B cell (primary cell): ENCODE measurements around the gene PPP1R9A. TPM values are rescaled to one million over a fixed set of nuclear protein-coding genes. Genes with fewer than 3 reads are reported as not detected.

ENCODE experiments used
- ATAC-seq: fragments of 200-7000 bp; cut with Tn5 transposase; one replicate; pipeline ENCODE4 v1.10.0; 2021; ENCODE audit warnings: low read depth, mild to moderate bottlenecking, moderate number of reproducible peaks, moderate library complexity
- CTCF ChIA-PET: fragments of 350-600 bp; sonication (Branson Sonifier 250); formaldehyde crosslinking; loops from one replicate; lab custom pipeline; 2021; ENCODE audit warnings: antibody characterized with exemption, inconsistent platforms; lab: Charles Lee
- POLR2A ChIA-PET: fragments of 350-600 bp; sonication (Branson Sonifier 250); formaldehyde crosslinking; loops from one replicate; lab custom pipeline; 2021; ENCODE audit warnings: antibody characterized with exemption; lab: Charles Lee
- DNase-seq: peaks from one replicate; pipeline ENCODE4 v3.0.0; 2013
- H2AFZ ChIP-seq: 2 replicates; pipeline ENCODE4 v1.6.1; 2012; ENCODE audit warnings: mild to moderate bottlenecking, low read depth, low read length; ENCODE audit not compliant: insufficient read depth, poor library complexity, severe bottlenecking
- H3K27ac ChIP-seq, 2 donors: 1 replicate in 1 of 2; 2 replicates in 1 of 2; pipeline ENCODE4 v1.5.1; 2012 to 2013; ENCODE audit warnings: low read length in 2 of 2, mild to moderate bottlenecking in 2 of 2, moderate library complexity in 1 of 2
- H3K27me3 ChIP-seq, 4 experiments: fragments of 200-600 bp in 1 of 4; sonication (generic) in 1 of 4; replicated peaks in 1 of 4; 1 replicate in 2 of 4; 2 replicates in 2 of 4; pipeline versions ENCODE4 v1.6.1 to v1.7.0; 2013 to 2016; ENCODE audit warnings: low read length in 3 of 4, mild to moderate bottlenecking in 2 of 4, mixed read lengths in 1 of 4, moderate library complexity in 1 of 4; ENCODE audit not compliant: insufficient read depth in 4 of 4, control insufficient read depth in 3 of 4; ENCODE audit errors: control extremely low read depth in 1 of 4
- H3K36me3 ChIP-seq, 2 experiments: replicated peaks in 1 of 2; 1 replicate in 1 of 2; 2 replicates in 1 of 2; pipeline versions ENCODE4 v1.6.1 to v1.7.1; 2013; ENCODE audit warnings: low read length in 1 of 2; ENCODE audit not compliant: insufficient read depth in 2 of 2, control insufficient read depth in 1 of 2; ENCODE audit errors: control extremely low read depth in 1 of 2, extremely low read depth in 1 of 2
- H3K4me1 ChIP-seq, 2 donors: fragments of 200-600 bp in 1 of 2; sonication (generic) in 1 of 2; 1 replicate in 1 of 2; 2 replicates in 1 of 2; pipeline versions ENCODE4 v1.5.1 to v1.6.1; 2013 to 2017; ENCODE audit warnings: low read length in 2 of 2; ENCODE audit not compliant: control insufficient read depth in 2 of 2, insufficient read depth in 2 of 2
- H3K4me2 ChIP-seq: replicated peaks from 2 replicates; pipeline ENCODE3; 2012; ENCODE audit warnings: mild to moderate bottlenecking, low read depth, low read length; ENCODE audit not compliant: poor library complexity, severe bottlenecking
- H3K4me3 ChIP-seq, 5 experiments: fragments of 200-600 bp in 1 of 5; sonication (generic) in 1 of 5; 1 replicate in 3 of 5; 2 replicates in 2 of 5; pipeline versions ENCODE4 v1.5.1 to v1.7.0; 2011 to 2016; ENCODE audit warnings: low read length in 4 of 5, mild to moderate bottlenecking in 4 of 5, low read depth in 2 of 5, control low read depth in 1 of 5, moderate library complexity in 1 of 5; ENCODE audit not compliant: insufficient read depth in 1 of 5; ENCODE audit errors: control extremely low read depth in 1 of 5, extremely low read depth in 1 of 5
- H3K79me2 ChIP-seq: fragments of 200-600 bp; sonication (generic); one replicate; pipeline ENCODE4 v1.6.0; 2016; ENCODE audit warnings: low read length; ENCODE audit not compliant: control insufficient read depth, insufficient read depth
- H3K9ac ChIP-seq: fragments of 200-600 bp; sonication (generic); 2 replicates; pipeline ENCODE4 v1.6.1; 2017; ENCODE audit warnings: mild to moderate bottlenecking, low read length, moderate library complexity
- H3K9me3 ChIP-seq, 3 donors: one replicate each; pipeline versions ENCODE4 v1.6.1 to v1.7.1; 2013; ENCODE audit warnings: low read length in 2 of 3; ENCODE audit not compliant: control insufficient read depth in 2 of 3, insufficient read depth in 1 of 3; ENCODE audit errors: control extremely low read depth in 1 of 3
- H4K20me1 ChIP-seq: 2 replicates; pipeline ENCODE4 v1.6.0; 2012; ENCODE audit warnings: mild to moderate bottlenecking, low read length; ENCODE audit not compliant: insufficient read depth, control insufficient read depth, poor library complexity, severe bottlenecking
- H3K27ac Mint-ChIP-seq: one replicate; pipeline ENCODE4 v1.8.0; 2021; ENCODE audit warnings: mixed read lengths
- H3K27me3 Mint-ChIP-seq: one replicate; pipeline ENCODE4 v1.8.0; 2021; ENCODE audit warnings: mixed read lengths
- H3K4me1 Mint-ChIP-seq: one replicate; pipeline ENCODE4 v1.8.0; 2021; ENCODE audit warnings: mixed read lengths
- H3K4me3 Mint-ChIP-seq: one replicate; pipeline ENCODE4 v1.8.0; 2021; ENCODE audit warnings: mixed read lengths
- H3K9me3 Mint-ChIP-seq: one replicate; pipeline ENCODE4 v1.8.0; 2022; ENCODE audit warnings: mixed read lengths; ENCODE audit not compliant: insufficient read depth
- CTCF ChIP-seq: fragments of 200-600 bp; IDR thresholded peaks from one replicate; pipeline ENCODE4 v1.8.0; 2022; ENCODE audit warnings: antibody characterized with exemption, mild to moderate bottlenecking
- EZH2 ChIP-seq: IDR thresholded peaks from 2 replicates; pipeline ENCODE4 v1.6.1; 2012; ENCODE audit warnings: borderline replicate concordance, low read depth, mild to moderate bottlenecking, moderate library complexity, low read length; ENCODE audit not compliant: insufficient read depth, poor library complexity, severe bottlenecking
- WGBS: methylation state at CpG from one replicate; pipeline ENCODE4 v1.1.5; 2013; ENCODE audit warnings: missing lambda C conversion rate; ENCODE audit not compliant: insufficient coverage; 5-methylcytosine and 5-hydroxymethylcytosine counted together
- intact Hi-C: fragments of 100-400 bp; cut with micrococcal nuclease; formaldehyde crosslinking; loops from one replicate; pipeline ENCODE4 v1.10.0; 2022
- polyA plus RNA-seq: library from polyadenylated mRNA; depleted of rRNA; stranded (reverse); fragments of >200 nt; gene quantifications from 2 replicates; pipeline ENCODE4 v1.2.3, GENCODE V29; 2012
- total RNA-seq, 2 donors: library from RNA; stranded (reverse); fragments of 120-200 nt in 1 of 2; gene quantifications; 1 replicate in 1 of 2; 2 replicates in 1 of 2; pipeline versions ENCODE4 v1.2.3 to v1.2.4, GENCODE V29; 2013 to 2022

Gene PPP1R9A
- total and polyA plus RNA-seq, 2 donors (not counting 1 experiment from before 2014, with no cell fraction given), result 1.1 to 4.8 TPM

GRCh38 chr7:95097291-95097690 is 189.9 kb downstream of the PPP1R9A start:
- Mint-ChIP-seq H3K27me3 (no peaks in the 10 kb centered on the region), H3K4me3 (no peak overlapping the region), H3K27ac (no peak overlapping the region), H3K9me3 (no peaks in the 10 kb centered on the region), H3K4me1 (peaks cover 2% of the 10 kb centered on the region)
- Histone ChIP-seq H3K4me1 (no peaks in the 10 kb centered on the region), H4K20me1 (no peaks in the 10 kb centered on the region), H3K4me2 (no peak overlapping the region), H3K9ac (no peak overlapping the region), H3K9me3 (no peaks in the 10 kb centered on the region), H3K36me3 (no peaks in the 10 kb centered on the region), H3K79me2 (no peaks in the 10 kb centered on the region), H3K27me3 (no peaks in the 10 kb centered on the region), H3K27ac (no peak overlapping the region), H3K4me3 (no peak overlapping the region), H2AFZ (no peak overlapping the region)
- DNase-seq (no peak), ATAC-seq (no peak)
- intact Hi-C loops, result no loop called here
- WGBS, result no CpG with 5 or more reads among the region's 3 CpGs
- CTCF ChIA-PET, result no interaction called here
- no peak for TF ChIP-seq CTCF
- no peak for TF ChIP-seq EZH2
- POLR2A ChIA-PET, result no interaction called here

- no peak overlapping the region for H2AFZ ChIP-seq
- H3K9me3 Mint-ChIP-seq, result no peaks in the 10 kb centered on the region
- no peak overlapping the region for H3K4me2 ChIP-seq
- H3K27ac ChIP-seq, result no peak overlapping the region
- no peak for DNase-seq
- H3K4me3 Mint-ChIP-seq, result no peak overlapping the region
- H3K27me3 Mint-ChIP-seq, result no peaks in the 10 kb centered on the region
- no peak for TF ChIP-seq EZH2
- no peak for TF ChIP-seq CTCF
- no peak overlapping the region for H3K27ac Mint-ChIP-seq
- no peaks in the 10 kb centered on the region for H3K9me3 ChIP-seq
- intact Hi-C loops, result no loop called here
- no peaks in the 10 kb centered on the region for H3K36me3 ChIP-seq
- H3K27me3 ChIP-seq, result no peaks in the 10 kb centered on the region
- peaks cover 2% of the 10 kb centered on the region for H3K4me1 Mint-ChIP-seq
- no peaks in the 10 kb centered on the region for H3K4me1 ChIP-seq
- POLR2A ChIA-PET, result no interaction called here
- H3K9ac ChIP-seq, result no peak overlapping the region
- no peaks in the 10 kb centered on the region for H4K20me1 ChIP-seq
- no peaks in the 10 kb centered on the region for H3K79me2 ChIP-seq
- no peak for ATAC-seq
- CTCF ChIA-PET, result no interaction called here
- no peak overlapping the region for H3K4me3 ChIP-seq
- 100% methylated on average over 1 of the region's 2 CpGs for WGBS
Measured at GRCh38 chr7:95097851-95098250, 190.5 kb downstream of the PPP1R9A start.
